Neural cell (in vitro differentiated cells): ENCODE results near the gene TMEM43. TPM values are rescaled to one million over a fixed set of nuclear protein-coding genes. Genes with fewer than 3 reads are reported as not detected.
A peak's percentile ranks its signal among the peaks of the same experiment; 100 is the strongest.
"Not testable (repeated sequence)": the region's sequence is repeated elsewhere in the genome, so short reads cannot be mapped to it uniquely, and the experiment has no call there.

ENCODE experiments used
- H2AFZ ChIP-seq: fragments of 200-600, 300-800 bp; sonication (generic), shearing (Covaris generic); 2 replicates; pipeline ENCODE4 v1.6.0; 2014; ENCODE audit warnings: low read depth, mild to moderate bottlenecking, antibody characterized with exemption, low read length, moderate library complexity
- H3F3A ChIP-seq: fragments of 200-600 bp; shearing (Covaris generic); 2 replicates; pipeline ENCODE4 v1.6.1; 2016; ENCODE audit warnings: mild to moderate bottlenecking, moderate library complexity, mixed read lengths, antibody characterized with exemption, low read length; ENCODE audit not compliant: insufficient read depth, poor library complexity, severe bottlenecking
- H3K27ac ChIP-seq: fragments of 200-600, 300-800 bp; sonication (generic), shearing (Covaris generic); 2 replicates; pipeline ENCODE4 v1.5.1; 2014; ENCODE audit warnings: mild to moderate bottlenecking, low read length, moderate library complexity
- H3K27me3 ChIP-seq: fragments of 300-800, 200-600 bp; sonication (generic), shearing (Covaris generic); 2 replicates; pipeline ENCODE4 v1.6.0; 2014; ENCODE audit warnings: mild to moderate bottlenecking, low read depth, low read length, moderate library complexity; ENCODE audit not compliant: insufficient read depth
- H3K36me3 ChIP-seq: fragments of 300-800, 200-600 bp; sonication (generic), shearing (Covaris generic); 2 replicates; pipeline ENCODE4 v1.5.1; 2014; ENCODE audit warnings: mild to moderate bottlenecking, antibody characterized with exemption, low read length, moderate library complexity; ENCODE audit not compliant: insufficient read depth
- H3K4me2 ChIP-seq: fragments of 300-800, 200-600 bp; sonication (generic), shearing (Covaris generic); 2 replicates; pipeline ENCODE4 v1.6.0; 2014; ENCODE audit warnings: mild to moderate bottlenecking, low read length
- H3K4me3 ChIP-seq: fragments of 300-800, 200-600 bp; sonication (generic), shearing (Covaris generic); 2 replicates; pipeline ENCODE4 v1.5.1; 2014; ENCODE audit warnings: mild to moderate bottlenecking, low read length, moderate library complexity
- H3K79me2 ChIP-seq: fragments of 200-600 bp; shearing (Covaris generic); replicated peaks from 2 replicates; pipeline ENCODE4 v1.6.0; 2014; ENCODE audit warnings: mild to moderate bottlenecking, low read length, moderate library complexity; ENCODE audit not compliant: insufficient read depth
- H3K9ac ChIP-seq: fragments of 300-800, 200-600 bp; sonication (generic), shearing (Covaris generic); 2 replicates; pipeline ENCODE4 v1.6.1; 2016; ENCODE audit warnings: mild to moderate bottlenecking, low read length, mixed read lengths
- H3K9me2 ChIP-seq: fragments of 200-600 bp; shearing (Covaris generic); 2 replicates; pipeline ENCODE4 v1.6.1; 2016; ENCODE audit warnings: mild to moderate bottlenecking, low read length, mixed read lengths; ENCODE audit not compliant: insufficient read depth
- H3K9me3 ChIP-seq: fragments of 200-600, 300-800 bp; sonication (generic), shearing (Covaris generic); 2 replicates; pipeline ENCODE4 v1.6.1; 2016; ENCODE audit warnings: mild to moderate bottlenecking, mixed run types, low read length, moderate library complexity, mixed read lengths
- H4K20me1 ChIP-seq: fragments of 200-600 bp; shearing (Covaris generic); 2 replicates; pipeline ENCODE4 v1.6.1; 2016; ENCODE audit warnings: mild to moderate bottlenecking, mixed run types; ENCODE audit not compliant: insufficient read depth
- EP300 ChIP-seq: fragments of 450-650 bp; conservative IDR thresholded peaks from 2 replicates; pipeline ENCODE4 v1.6.1; 2014; ENCODE audit warnings: antibody characterized with exemption, mild to moderate bottlenecking, moderate library complexity; ENCODE audit not compliant: poor library complexity, severe bottlenecking
- EZH2 ChIP-seq: fragments of 200-600, 300-800 bp; shearing (Covaris generic), sonication (generic); IDR thresholded peaks from 2 replicates; pipeline ENCODE4 v1.6.1; 2014; ENCODE audit warnings: antibody characterized with exemption, low read length, borderline replicate concordance, mild to moderate bottlenecking; ENCODE audit not compliant: insufficient read depth, poor library complexity, severe bottlenecking
- MXI1 ChIP-seq: fragments of 450-650 bp; conservative IDR thresholded peaks from 2 replicates; pipeline ENCODE4 v1.6.1; 2014; ENCODE audit warnings: antibody characterized with exemption, mild to moderate bottlenecking; ENCODE audit not compliant: poor library complexity, severe bottlenecking
- POLR2AphosphoS5 ChIP-seq: IDR thresholded peaks from 2 replicates; pipeline ENCODE4 v1.6.1; 2012
- RAD21 ChIP-seq: fragments of 450-650 bp; conservative IDR thresholded peaks from 2 replicates; pipeline ENCODE4 v1.6.1; 2014; ENCODE audit warnings: antibody characterized with exemption, mild to moderate bottlenecking, moderate library complexity
- SMC3 ChIP-seq: fragments of 450-650 bp; conservative IDR thresholded peaks from 2 replicates; pipeline ENCODE4 v1.6.1; 2014; ENCODE audit warnings: antibody characterized with exemption, mild to moderate bottlenecking, moderate library complexity; ENCODE audit not compliant: poor library complexity
- TAF1 ChIP-seq: IDR thresholded peaks from 2 replicates; pipeline ENCODE4 v1.6.1; 2012; ENCODE audit warnings: low read depth
- polyA minus RNA-seq: library from RNA; depleted of rRNA, polyadenylated mRNA; stranded (reverse); fragments of >200 nt; gene quantifications from 2 replicates; pipeline ENCODE4 v1.2.3, GENCODE V29; 2014
- polyA plus RNA-seq: library from polyadenylated mRNA; depleted of rRNA; stranded (reverse); fragments of >200 nt; gene quantifications from 2 replicates; pipeline ENCODE4 v1.2.3, GENCODE V29; 2014
- TF ChIP-seq, protein P1 (sequence below): IDR thresholded peaks from 2 replicates; pipeline ENCODE4 v1.6.1; 2012; ENCODE audit warnings: borderline replicate concordance
- TF ChIP-seq, protein P2 (sequence below): fragments of 450-650 bp; IDR thresholded peaks from 2 replicates; pipeline ENCODE4 v1.5.1; 2014; ENCODE audit warnings: antibody characterized with exemption, mild to moderate bottlenecking, moderate library complexity; ENCODE audit not compliant: poor library complexity, severe bottlenecking

The TMEM43 gene, protein sequence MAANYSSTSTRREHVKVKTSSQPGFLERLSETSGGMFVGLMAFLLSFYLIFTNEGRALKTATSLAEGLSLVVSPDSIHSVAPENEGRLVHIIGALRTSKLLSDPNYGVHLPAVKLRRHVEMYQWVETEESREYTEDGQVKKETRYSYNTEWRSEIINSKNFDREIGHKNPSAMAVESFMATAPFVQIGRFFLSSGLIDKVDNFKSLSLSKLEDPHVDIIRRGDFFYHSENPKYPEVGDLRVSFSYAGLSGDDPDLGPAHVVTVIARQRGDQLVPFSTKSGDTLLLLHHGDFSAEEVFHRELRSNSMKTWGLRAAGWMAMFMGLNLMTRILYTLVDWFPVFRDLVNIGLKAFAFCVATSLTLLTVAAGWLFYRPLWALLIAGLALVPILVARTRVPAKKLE
- polyA plus RNA-seq (58.5 and 61.3 TPM in 2 replicates), polyA minus RNA-seq (61.8 and 62.8 TPM in 2 replicates)

DNA sequence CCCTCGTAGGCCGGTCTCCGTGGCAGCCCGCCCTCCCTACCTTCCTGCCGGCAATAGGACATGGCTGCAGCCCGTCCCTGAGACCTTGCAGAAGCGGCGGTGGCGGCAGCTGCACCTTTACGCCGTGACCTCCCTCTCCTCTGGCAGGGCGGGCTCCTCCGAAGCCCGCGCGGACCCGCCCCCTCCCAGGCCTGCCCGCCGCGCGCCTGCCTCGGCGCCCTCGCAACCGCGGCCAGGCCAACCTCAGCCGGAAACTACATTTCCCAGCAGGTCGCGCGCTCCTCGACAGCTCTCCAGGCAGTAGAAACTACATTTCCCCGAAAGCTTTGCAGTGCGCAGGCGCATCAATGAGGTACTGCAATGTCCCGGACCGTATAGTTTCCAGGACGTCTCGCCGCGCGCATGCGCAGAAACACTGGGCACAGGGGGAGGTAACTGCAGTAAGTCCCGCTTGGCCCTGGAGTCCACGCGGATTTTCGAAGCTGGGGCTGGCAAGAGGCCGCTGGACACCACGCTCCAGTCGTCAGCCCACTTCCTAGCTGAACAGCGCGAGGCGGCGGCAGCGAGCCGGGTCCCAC is at the start of gene TMEM43, which contains the start of gene CHCHD4:
TMEM43 (plus strand) TSS at position 438 of the 578 bp plus-strand sequence. CDS start 142 bp downstream, outside the sequence.
CHCHD4 (minus strand) TSS at position 256 of the 578 bp plus-strand sequence; CDS start at position 62, 194 bp downstream.
- H4K20me1 ChIP-seq: no peaks in the 10 kb centered on the region
- H3K4me2 ChIP-seq: peak within 1 kb of the TSS; percentile 84
- peak within 1 kb of the TSS; percentile 84 for H3K27ac ChIP-seq
- H3K36me3 ChIP-seq: peaks cover 9% of the 10 kb centered on the region
- H2AFZ ChIP-seq: peak within 1 kb of the TSS; percentile 81
- TF ChIP-seq, protein P1, sequence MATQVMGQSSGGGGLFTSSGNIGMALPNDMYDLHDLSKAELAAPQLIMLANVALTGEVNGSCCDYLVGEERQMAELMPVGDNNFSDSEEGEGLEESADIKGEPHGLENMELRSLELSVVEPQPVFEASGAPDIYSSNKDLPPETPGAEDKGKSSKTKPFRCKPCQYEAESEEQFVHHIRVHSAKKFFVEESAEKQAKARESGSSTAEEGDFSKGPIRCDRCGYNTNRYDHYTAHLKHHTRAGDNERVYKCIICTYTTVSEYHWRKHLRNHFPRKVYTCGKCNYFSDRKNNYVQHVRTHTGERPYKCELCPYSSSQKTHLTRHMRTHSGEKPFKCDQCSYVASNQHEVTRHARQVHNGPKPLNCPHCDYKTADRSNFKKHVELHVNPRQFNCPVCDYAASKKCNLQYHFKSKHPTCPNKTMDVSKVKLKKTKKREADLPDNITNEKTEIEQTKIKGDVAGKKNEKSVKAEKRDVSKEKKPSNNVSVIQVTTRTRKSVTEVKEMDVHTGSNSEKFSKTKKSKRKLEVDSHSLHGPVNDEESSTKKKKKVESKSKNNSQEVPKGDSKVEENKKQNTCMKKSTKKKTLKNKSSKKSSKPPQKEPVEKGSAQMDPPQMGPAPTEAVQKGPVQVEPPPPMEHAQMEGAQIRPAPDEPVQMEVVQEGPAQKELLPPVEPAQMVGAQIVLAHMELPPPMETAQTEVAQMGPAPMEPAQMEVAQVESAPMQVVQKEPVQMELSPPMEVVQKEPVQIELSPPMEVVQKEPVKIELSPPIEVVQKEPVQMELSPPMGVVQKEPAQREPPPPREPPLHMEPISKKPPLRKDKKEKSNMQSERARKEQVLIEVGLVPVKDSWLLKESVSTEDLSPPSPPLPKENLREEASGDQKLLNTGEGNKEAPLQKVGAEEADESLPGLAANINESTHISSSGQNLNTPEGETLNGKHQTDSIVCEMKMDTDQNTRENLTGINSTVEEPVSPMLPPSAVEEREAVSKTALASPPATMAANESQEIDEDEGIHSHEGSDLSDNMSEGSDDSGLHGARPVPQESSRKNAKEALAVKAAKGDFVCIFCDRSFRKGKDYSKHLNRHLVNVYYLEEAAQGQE: peak; percentile 73
- TF ChIP-seq MXI1 (peak; percentile 87), EZH2 (no peak), RAD21 (no peak), POLR2AphosphoS5 (peak; percentile 87), EP300 (no peak), TAF1 (peak; percentile 83), SMC3 (no peak)
- TF ChIP-seq, protein P2, sequence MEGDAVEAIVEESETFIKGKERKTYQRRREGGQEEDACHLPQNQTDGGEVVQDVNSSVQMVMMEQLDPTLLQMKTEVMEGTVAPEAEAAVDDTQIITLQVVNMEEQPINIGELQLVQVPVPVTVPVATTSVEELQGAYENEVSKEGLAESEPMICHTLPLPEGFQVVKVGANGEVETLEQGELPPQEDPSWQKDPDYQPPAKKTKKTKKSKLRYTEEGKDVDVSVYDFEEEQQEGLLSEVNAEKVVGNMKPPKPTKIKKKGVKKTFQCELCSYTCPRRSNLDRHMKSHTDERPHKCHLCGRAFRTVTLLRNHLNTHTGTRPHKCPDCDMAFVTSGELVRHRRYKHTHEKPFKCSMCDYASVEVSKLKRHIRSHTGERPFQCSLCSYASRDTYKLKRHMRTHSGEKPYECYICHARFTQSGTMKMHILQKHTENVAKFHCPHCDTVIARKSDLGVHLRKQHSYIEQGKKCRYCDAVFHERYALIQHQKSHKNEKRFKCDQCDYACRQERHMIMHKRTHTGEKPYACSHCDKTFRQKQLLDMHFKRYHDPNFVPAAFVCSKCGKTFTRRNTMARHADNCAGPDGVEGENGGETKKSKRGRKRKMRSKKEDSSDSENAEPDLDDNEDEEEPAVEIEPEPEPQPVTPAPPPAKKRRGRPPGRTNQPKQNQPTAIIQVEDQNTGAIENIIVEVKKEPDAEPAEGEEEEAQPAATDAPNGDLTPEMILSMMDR: peak; percentile 23
- H3F3A ChIP-seq: no peaks in the 10 kb centered on the region
- H3K9ac ChIP-seq: peak within 1 kb of the TSS; percentile 94
- H3K9me3 ChIP-seq: no peaks in the 10 kb centered on the region
- peaks cover 37% of the 10 kb centered on the region for H3K79me2 ChIP-seq
- no peaks in the 10 kb centered on the region for H3K27me3 ChIP-seq
- H3K4me3 ChIP-seq: peak within 1 kb of the TSS; percentile 96
- H3K9me2 ChIP-seq: no peaks in the 10 kb centered on the region

DNA sequence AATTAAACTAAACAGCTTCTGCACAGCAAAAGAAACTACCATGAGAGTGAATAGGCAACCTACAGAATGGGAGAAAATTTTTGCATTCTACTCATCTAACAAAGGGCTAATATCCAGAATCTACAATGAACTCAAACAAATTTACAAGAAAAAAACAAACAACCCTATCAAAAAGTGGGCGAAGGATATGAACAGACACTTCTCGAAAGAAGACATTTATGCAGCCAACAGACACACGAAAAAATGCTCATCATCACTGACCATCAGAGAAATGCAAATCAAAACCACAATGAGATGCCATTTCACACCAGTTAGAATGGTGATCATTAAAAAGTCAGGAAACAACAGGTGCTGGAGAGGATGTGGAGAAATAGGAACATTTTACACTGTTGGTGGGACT is 49.6 kb upstream of the TMEM43 start:
- H3K4me3 ChIP-seq, H4K20me1 ChIP-seq, H3K27ac ChIP-seq, H3K9me2 ChIP-seq, H3F3A ChIP-seq, H3K4me2 ChIP-seq, H3K9ac ChIP-seq, H3K9me3 ChIP-seq, H3K79me2 ChIP-seq, H3K27me3 ChIP-seq, H2AFZ ChIP-seq, H3K36me3 ChIP-seq: not testable (repeated sequence)
